KG1 (cell line): ENCODE data around the gene THAP2.

Source experiments
- DNase-seq: peaks from one replicate; lab custom pipeline; 2025; lab: John Stamatoyannopoulos, UW

Gene THAP2

DNA sequence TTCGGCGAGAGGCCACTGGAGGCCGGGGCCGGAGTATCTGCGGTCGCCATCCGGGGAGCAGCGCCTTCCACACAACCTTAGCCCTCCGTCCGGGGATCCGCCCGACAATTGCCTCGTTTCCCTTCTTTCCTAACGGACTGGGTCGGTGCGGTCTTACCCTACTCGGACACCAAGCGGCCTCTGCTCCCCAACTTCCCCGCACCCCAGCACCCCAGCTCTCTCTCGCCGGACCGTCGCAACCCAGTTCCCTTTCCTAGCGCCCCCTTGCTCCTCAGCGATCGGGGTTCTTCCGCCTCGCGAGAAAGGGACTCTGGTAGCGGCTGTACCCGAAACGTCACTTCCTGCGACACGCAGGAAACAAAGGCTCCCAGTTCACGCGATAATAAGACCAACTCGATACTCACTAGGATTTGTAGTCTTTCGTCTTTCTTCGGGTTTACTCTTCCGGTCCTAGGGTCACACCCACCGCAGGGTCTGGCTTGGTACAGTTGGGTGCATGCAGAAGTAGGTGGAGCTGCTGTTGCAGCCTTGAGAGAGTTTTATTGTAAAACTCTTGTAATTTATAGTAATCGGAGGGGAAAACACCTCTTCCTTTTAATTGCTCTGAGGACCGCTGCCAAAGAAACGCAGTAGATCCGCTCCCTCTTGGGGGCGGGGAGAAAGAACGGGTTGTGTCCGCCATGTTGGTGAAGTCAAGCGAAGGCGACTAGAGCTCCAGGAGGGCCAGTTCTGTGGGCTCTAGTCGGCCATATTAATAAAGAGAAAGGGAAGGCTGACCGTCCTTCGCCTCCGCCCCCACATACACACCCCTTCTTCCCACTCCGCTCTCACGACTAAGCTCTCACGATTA is at the start of gene THAP2, which contains the start of gene ZFC3H1:
TSS of gene THAP2 (plus strand) at position 741 of the 850 bp plus-strand sequence. CDS start 209 bp downstream, outside the sequence.
TSS of gene ZFC3H1 (minus strand) at position 288 of the 850 bp plus-strand sequence. CDS start at position 50, 238 bp downstream.
- peak; percentile 99 for DNase-seq

DNA sequence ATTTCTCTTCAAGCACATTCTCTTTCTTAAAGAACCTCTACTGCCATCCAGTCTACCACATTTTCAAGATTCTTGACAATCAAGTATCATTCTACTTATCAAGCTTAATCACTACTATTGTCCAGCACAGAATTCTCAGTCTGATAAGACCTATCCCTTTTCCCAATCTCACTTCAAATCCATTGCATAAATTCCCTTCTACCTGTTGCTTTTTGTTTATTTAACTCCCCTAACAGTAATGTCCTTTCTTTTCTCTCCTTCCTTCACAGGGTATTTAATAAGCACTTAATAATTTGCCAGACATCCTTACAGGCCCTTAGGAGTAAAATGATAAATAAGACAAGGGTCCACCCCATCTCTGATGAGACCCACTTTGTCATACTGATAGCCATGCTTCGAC is 42.2 kb upstream of the THAP2 start:
- DNase-seq, result no peak

DNA sequence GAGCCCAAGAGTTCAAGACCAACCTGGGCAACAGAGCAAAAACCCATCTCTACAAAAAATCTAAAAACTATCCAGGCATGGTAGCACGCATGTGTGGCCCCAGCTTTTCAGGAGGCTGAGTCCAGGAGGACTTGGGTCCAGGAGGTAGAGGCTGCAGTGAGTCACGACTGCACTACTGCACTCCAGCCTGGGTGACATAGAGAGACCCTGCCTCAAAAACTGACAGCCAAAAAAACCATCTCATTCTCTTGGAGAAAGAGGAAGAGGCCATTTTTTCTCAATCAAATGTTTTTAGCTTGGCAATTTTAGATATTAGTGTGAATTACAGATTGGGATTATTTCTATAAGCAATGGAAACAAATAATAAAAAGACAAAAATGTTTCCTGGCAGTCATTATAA is 38.6 kb upstream of the THAP2 start:
- no peak for DNase-seq

DNA sequence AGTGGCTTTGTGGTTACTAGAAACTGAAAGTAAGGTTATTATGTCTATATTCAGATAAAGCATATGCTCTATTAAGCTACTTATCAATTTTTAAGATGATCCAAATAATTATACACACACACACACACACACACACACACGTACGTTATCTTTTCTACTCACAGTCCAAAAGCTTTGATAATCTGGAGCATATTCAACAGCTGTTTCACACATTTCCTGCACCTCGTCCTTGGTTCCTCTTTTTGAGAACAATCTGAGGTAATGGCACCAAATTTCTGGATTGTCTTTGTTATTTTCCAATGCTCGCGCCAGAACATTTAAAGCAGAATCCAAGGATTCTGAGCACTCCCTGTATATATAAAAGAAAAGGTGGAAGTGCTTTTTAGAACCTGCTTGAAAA is 38.0 kb upstream of the THAP2 start:
- no peak for DNase-seq

DNA sequence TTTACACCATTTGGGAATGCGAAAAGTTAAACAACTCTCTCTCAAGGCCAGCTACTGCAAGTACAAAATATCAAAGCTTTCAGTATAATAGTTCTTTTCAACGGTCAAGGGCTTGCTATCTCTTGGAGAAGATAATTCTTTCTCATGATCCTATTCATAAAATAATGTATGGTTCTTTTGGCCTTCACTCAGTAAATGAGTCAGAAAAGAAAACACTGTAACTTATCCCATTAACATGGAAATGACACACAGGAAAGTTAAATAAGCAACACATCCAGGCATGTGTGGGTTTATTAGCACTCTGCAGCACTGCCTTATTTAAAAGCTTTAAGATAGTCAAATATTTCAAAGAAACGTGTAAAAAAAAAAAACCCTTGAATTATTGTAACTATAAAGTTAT is 37.3 kb upstream of the THAP2 start:
- DNase-seq, result no peak

DNA sequence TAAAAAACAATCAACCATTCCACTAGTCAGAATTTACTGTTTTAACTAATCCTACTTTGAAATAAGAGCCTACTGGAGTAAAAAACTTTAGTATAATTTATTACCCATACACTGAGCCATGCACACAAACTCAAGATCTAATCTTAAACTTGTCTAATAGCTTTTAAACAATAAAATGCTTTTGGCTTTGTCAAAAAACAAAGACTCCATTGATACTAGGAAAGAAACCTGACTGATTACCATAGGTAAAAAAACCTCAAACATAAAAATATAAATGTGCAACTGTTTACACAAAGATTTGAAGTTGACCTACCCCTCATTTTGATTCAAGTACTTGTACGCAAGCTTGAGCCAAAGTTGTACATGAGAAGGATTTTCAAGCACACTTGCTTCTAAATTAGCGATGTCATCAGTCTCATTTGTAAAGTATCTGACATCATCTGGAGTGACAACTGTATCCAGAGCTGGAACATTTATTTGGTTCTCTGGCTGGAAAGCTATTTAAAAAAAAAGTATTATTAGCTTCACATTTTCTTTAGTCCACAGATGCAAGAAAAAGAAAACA is 36.6 kb upstream of the THAP2 start:
- no peak for DNase-seq

DNA sequence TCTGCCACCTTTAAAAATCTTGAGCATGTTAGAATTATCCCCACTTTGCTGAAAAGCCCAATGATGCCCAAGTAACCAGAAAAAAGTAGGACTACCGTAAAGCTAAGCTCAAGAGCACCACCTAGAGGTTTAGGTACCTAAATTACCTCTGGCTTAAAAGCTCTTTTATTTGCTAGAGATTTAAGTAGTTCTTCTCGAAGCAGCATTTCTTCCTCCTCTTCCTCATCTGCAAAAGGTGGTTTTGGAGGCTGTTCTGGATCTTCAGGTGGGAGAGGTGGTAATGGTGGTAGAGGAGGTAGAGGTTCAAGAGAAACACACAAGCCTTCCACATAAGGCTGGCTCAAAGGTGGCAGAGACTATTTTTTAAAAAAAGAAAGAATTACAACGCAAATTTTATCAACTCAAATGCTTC is 27.4 kb upstream of the THAP2 start:
- peak; percentile 36 for DNase-seq

DNA sequence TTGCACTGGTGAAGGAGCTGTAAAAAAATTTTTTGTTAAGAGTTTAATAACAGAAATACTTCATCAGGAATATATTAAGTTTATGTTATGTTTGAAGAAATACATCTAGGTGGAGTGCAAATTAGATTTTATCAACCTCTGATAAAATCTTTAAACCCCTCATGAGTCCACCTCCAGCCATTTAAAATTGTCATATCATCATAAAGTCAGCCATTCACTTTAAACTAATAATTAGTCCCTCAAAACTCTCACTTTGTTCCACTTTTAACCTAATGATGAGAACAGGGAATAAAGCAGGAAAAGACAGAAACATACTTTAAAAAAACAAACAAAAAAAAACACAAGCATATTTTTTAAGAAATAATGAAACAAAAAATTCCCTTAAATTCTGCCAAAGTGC is 25.6 kb upstream of the THAP2 start:
- DNase-seq, result no peak

DNA sequence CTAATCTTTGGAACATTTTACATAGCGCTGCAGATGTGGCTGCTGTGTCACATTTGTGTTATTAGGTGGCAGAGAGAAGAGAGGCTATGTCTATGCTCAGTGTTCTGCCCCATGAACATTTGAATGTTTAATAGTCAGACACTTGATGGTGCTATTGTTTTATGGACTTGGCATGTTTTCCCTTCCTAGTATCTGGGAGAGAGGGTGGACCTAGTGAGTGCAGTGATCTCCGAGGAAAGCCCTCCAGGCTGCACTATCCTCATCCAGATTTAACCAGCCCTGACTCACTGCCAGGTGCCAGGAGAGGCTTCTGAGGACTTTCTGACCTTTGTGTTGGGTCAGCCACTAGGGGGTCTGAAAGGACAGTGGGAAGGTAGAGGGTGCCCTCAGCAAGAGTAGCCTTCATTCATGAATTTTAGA is 24.8 kb upstream of the THAP2 start:
- DNase-seq, result no peak

DNA sequence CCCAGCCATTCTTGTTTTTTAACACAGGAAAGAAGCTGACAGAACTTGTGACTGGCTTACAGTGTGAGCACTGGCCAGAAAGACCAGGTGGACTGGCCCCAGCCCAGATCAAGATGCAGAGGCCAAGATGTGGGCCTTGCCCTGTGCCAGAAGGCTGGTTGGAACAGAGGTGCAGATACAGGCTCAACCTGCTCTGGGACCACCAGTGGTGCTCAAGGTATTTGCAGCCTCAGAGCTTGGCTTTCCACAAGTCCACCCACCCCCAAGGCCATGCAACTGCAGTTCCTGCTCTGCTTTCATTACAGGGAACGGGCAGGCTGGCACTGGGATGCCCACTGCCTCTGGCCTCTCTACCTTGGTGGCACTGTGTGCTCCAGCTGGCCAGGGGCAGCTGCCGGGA is 23.8 kb upstream of the THAP2 start:
- DNase-seq, result no peak

DNA sequence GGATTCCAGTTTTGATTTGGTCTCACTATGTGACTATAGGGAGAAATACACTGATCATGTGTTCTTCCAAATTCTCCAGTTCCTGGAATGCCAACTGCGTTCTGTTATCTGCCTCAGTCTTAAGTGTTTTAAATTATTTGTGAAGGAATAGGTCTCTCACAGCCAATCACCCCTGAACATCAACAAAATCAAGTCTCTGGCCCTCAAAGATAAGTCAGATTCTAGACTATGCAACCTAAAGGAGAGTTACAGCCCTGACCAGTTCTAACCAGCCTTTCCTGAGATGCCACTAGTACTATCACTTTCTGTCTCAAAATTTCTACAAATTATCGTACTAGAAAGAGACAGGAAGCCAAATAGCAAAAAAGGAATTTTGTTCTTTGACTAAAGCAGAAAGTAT is 22.7 kb upstream of the THAP2 start:
- DNase-seq, result no peak

DNA sequence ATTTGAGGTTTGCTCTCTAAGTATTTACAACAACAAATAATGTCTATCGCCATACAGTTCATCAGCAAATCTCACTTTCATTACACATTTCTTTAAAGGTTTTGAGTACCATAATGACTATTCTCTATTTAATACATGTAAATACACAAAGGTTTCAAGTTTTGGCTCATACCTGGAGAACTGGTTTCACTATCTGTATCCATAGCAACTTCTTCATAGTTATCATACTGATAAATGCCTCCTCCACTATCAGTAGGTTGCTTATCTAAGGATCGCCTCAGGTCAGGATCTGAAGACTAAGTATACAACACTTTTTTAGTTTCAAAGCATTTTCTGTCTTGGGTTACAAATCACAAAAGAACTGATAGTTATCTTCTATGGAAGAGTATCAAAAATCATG is 21.8 kb upstream of the THAP2 start:
- DNase-seq, result no peak

DNA sequence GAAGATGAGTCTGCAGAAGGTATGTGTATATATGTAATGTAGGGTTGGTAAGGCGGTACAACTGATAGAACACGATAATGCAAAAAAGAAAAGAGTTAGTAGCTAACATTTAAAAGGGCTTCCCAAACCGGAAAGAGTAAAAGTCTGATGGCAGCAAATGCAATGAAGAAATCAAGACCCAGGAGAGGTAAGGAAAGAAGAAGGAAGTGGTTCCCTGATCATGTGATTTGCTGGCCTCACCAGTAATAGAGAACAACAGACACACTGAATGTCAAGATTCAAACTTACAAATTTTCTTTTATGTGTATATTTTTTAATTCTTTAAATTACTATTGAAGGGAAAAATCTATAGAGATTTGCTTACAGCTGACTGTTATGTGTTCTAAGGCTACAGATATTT is 18.8 kb upstream of the THAP2 start:
- no peak for DNase-seq

DNA sequence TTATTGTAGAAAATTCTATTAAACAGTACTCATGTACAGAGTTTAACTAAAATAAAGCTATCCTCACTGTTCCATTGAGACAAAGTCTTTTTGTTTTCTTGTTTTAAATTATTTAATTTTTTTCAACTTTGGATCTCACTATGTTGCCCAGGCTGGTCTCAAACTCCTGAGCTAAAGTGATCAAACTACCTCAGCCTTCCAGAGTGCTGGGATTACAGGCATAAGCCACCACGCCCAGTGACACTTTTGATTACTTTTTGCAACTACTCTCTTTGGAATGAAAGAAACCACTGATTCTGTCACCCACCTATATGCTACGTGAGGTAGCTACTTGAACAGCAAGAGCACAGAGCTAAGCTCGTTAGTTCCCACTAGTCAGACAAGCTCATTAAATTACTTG is 17.6 kb upstream of the THAP2 start:
- no peak for DNase-seq

DNA sequence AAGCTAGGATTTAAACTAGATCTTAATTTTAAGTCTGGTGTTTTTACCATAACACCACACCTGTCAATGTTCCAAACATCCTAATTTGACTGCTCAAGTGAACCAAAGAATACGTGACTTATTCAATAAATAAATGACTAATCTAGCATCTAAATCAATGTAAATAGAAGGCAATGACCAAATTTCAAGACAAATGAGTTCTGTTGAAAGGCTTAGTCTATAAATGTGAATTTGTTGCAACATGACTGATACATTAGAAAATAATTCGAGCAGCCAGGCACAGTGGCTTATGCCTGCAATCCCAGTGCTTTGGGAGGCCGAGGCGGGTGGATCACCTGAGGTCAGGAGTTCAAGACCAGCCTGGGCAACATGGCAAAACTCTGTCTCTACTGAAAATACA is 15.6 kb upstream of the THAP2 start:
- DNase-seq, result no peak

DNA sequence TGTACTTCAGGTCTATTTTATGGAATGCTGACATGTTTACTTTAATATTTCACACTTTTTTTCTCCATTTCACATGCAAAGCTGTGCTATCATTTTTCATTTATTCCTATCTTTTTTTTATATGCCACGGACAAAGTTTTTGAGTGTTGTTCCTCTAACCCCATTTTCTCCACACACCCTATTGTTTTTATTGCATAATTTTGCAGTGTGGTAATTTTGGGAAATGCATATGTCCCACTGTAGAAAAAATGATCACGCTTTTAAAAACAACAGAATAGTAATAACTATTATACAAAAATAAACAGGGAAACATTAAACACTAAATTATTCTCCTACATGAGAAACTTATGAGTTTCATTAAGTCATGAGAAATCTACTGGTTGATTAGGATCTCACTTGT is 14.7 kb upstream of the THAP2 start:
- DNase-seq, result no peak

DNA sequence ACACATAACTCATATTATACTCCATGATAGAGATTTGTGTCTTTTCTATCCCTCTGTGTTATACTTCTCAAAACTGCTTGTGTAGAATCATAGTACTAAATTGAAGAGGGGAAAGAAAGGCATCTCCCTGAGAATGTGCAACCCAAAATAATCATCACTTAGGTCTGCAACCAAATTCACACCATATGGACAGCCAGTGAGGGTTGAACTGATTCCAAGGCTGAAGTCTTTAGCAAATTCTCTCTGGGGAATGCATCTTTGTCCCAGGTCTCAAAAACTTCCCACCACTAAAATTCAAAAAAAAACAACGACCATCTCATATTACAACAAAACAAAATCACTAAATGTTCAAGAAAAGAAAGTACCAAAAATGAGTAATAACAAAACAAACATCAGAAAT is 11.4 kb upstream of the THAP2 start:
- DNase-seq, result no peak

DNA sequence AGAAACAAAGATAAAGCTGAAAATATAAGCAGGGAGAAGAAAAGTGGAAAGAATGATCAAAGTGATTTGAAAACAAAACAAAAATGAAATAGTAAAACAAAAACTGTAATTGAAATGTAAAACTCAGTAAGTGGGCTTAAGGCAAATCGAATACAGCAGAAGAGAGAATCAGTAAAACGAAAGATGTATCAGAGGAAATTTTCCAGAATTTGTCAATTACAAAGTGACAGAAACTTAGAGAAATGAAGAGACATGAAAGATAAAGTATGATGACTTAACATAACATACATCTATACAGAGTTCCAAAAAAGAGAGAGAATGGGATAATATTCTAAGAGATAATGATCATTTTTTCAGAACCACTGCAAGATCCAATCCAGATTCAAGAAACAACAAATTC is 11.0 kb upstream of the THAP2 start:
- no peak for DNase-seq

DNA sequence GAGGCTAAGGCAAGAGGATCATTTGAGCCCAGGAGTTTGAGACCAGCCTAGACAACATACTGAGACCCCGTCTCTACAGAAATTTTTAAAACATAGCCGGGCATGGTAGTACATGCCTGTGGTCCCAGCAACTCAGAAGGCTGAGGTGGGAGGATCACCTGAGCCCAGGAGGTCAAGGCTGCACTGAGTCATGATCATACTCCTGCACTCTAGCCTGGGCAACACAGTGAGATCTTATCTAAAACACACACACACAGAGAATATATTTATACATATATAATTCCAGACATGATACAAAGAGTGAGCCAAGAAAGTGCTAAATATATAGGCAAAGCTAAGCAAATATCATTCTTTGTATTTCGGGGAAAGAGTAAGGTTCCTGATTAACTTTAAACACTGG is 9.9 kb upstream of the THAP2 start:
- no peak for DNase-seq

DNA sequence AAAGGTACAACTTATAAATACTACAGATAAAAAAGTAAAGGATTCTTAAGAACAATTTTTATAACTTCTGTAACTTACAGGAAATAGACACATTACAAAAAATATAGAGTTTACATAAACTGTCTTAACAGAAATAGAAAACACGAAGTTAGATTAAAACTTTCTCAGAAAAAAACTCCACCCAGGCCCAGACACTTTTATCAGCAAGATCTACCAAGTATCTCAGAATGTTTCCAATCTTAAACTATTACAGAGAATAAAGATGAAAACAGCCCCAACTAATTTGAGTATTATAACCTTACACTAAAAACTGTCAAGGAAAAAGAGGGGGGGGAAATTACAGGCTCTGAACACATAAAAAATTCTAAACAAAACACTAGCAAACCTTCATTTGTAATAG is 8.6 kb upstream of the THAP2 start:
- DNase-seq, result no peak

DNA sequence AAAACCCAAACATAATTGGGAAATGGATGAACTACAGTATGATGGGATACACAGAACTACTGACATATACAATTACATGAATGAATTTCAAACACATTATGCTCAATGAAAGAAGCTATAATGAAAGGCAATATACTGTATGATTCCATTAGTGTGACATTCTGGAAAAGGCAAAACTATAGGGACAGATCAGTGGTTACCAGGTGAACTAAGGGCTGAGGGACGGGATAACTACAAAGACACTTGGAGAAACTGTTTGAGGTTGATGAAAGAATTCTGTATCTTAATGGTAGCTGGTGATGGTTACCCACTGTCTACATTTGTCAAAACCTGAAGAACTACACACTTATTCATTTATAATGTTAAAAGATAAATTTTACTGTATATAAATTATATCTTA is 8.2 kb upstream of the THAP2 start:
- DNase-seq, result no peak

DNA sequence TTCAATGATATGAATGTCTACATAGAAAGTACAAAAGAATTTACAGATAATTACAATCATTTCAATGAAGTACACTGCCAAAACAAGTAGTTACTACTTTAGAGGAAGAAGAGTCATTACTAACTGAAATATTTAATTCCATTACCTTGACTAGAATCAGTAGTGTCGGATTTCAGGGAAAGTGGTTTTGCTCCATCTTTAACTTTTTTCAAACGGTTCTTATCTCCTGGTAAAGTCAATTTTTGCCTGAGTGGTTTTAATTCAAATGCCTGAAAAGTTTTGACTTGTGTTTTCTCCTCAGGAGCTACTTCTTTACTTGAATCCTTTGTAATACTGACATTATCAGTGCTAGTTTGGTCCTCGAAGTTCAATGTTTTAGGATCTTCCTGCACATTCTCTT is 7.4 kb upstream of the THAP2 start:
- no peak for DNase-seq

DNA sequence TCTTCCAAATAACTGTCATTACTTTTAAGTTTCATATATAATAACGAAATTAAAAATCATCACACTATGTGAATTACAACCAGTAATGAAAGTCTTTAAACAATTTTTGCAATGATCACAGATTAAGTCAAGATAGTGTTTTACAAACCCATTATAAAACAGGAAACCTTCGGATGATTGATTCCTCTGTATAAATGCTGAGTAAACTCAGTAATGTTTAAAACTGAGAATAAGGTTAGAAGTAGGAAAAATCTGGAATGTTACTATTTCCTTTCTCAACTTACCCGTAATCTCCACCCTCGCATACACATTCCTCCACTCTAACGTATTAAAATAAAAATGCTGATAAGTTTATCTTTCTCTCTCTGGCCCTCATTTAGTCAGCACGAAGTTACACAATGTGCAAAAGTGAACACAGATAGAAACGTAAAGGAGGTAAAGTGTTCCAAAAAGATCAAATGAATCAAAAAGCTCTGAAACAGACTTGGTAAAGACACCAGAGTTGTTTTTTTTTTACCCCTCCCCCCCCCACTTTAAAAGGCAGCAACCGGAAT is 2.0 kb upstream of the THAP2 start:
- no peak for DNase-seq
